GM12878 (cell line): ENCODE results near the gene CDC27. TPM values are rescaled to one million over a fixed set of nuclear protein-coding genes. Genes with fewer than 3 reads are reported as not detected.

Experiments used
- ATAC-seq: fragments of 200-7000 bp; cut with Tn5 transposase; 3 replicates; pipeline ENCODE4 v1.9.1; 2020; ENCODE audit warnings: mild to moderate bottlenecking, moderate library complexity
- BruUV-seq: library from RNA; stranded (reverse); fragments of 400-500 nt; replicated peaks from 2 replicates; lab custom pipeline; 2021; lab: Mats Ljungman, UMichigan
- CTCF ChIA-PET: fragments of 300-600 bp; sonication (Branson Sonifier 250); formaldehyde crosslinking; extraction: SDS; loops from one replicate; lab custom pipeline; 2021; ENCODE audit warnings: inconsistent platforms; lab: Yijun Ruan, JAX
- POLR2A ChIA-PET: fragments of 350-600 bp; formaldehyde crosslinking; extraction: SDS; loops from one replicate; lab custom pipeline; 2021; ENCODE audit warnings: inconsistent platforms; lab: Charles Lee
- RAD21 ChIA-PET: fragments of 300-600 bp; sonication (Branson Sonifier 250); formaldehyde crosslinking; loops from one replicate; lab custom pipeline; 2023; ENCODE audit warnings: antibody characterized with exemption; ENCODE audit not compliant: unreplicated experiment; lab: Charles Lee
- SMC1A ChIA-PET: fragments of 300-600 bp; sonication (Branson Sonifier 250); formaldehyde crosslinking; loops from one replicate; lab custom pipeline; 2023; ENCODE audit not compliant: unreplicated experiment, uncharacterized antibody; lab: Charles Lee
- DNase-seq: peaks from one replicate; pipeline ENCODE4 v3.0.0-alpha.2; 2011; ENCODE audit warnings: low read depth, low spot score
- FAIRE-seq: peaks from 3 replicates; lab custom pipeline; 2011; peaks lifted over from hg19 to GRCh38; lab: Jason Lieb, UNC
- H2AFZ ChIP-seq: 2 replicates; pipeline ENCODE4 v1.6.0; 2011; ENCODE audit warnings: low read depth, low read length, control low read depth; ENCODE audit not compliant: control insufficient read depth
- H3K27ac ChIP-seq: 2 replicates; pipeline ENCODE4 v1.5.1; 2011; ENCODE audit warnings: control low read depth; ENCODE audit not compliant: control insufficient read depth, insufficient read depth
- H3K27me3 ChIP-seq, 2 experiments: replicated peaks in 1 of 2; 2 replicates each; pipeline versions ENCODE4 v1.6.0 to v1.6.1; 2011; ENCODE audit warnings: low read length in 1 of 2; ENCODE audit not compliant: control insufficient read depth in 2 of 2, insufficient read depth in 2 of 2
- H3K36me3 ChIP-seq, 2 experiments: 2 replicates each; pipeline ENCODE4 v1.5.1; 2011; ENCODE audit warnings: low read length in 1 of 2; ENCODE audit not compliant: control insufficient read depth in 2 of 2, insufficient read depth in 2 of 2
- H3K4me1 ChIP-seq: 2 replicates; pipeline ENCODE4 v1.6.1; 2011; ENCODE audit warnings: mild to moderate bottlenecking, low read length, moderate library complexity, mixed read lengths; ENCODE audit not compliant: control insufficient read depth, insufficient read depth
- H3K4me2 ChIP-seq: 2 replicates; pipeline ENCODE4 v1.6.0; 2011; ENCODE audit warnings: control low read depth; ENCODE audit not compliant: control insufficient read depth, insufficient read depth
- H3K4me3 ChIP-seq: fragments of 200-600 bp; sonication (generic); 2 replicates; pipeline ENCODE4 v1.5.1; 2016
- H3K79me2 ChIP-seq: 2 replicates; pipeline ENCODE4 v1.6.0; 2011; ENCODE audit warnings: low read length; ENCODE audit not compliant: control insufficient read depth, insufficient read depth
- H3K9ac ChIP-seq: 2 replicates; pipeline ENCODE4 v1.8.0; 2011; ENCODE audit warnings: low read length, control low read depth, mixed read lengths; ENCODE audit not compliant: control insufficient read depth, insufficient read depth
- H3K9me3 ChIP-seq: replicated peaks from 3 replicates; pipeline ENCODE4 v1.5.1; 2011; ENCODE audit warnings: mild to moderate bottlenecking, low read length; ENCODE audit not compliant: control insufficient read depth, insufficient read depth
- H4K20me1 ChIP-seq: 2 replicates; pipeline ENCODE4 v1.6.0; 2011; ENCODE audit not compliant: control insufficient read depth, insufficient read depth
- HDAC6 ChIP-seq: fragments of 200-600 bp; sonication (generic); IDR thresholded peaks from one replicate; pipeline ENCODE4 v1.8.0; 2017; ENCODE audit warnings: antibody characterized with exemption; ENCODE audit not compliant: unreplicated experiment
- MXI1 ChIP-seq: fragments of 150-350 bp; IDR thresholded peaks from 2 replicates; pipeline ENCODE4 v1.6.1; 2011; ENCODE audit warnings: low read depth, mild to moderate bottlenecking, inconsistent platforms, low read length, improper control_type of control experiment
- PAX8 ChIP-seq: fragments of 450-650 bp; IDR thresholded peaks from 2 replicates; pipeline ENCODE4 v1.6.1; 2017; ENCODE audit warnings: mild to moderate bottlenecking, moderate library complexity
- RBBP5 ChIP-seq: fragments of 200-600 bp; sonication (generic); conservative IDR thresholded peaks from 2 replicates; pipeline ENCODE4 v1.6.1; 2016
- SIN3A ChIP-seq: IDR thresholded peaks from 2 replicates; pipeline ENCODE4 v1.6.1; 2012; ENCODE audit warnings: low read depth, low read length, improper control_type of control experiment
- SMAD5 ChIP-seq: IDR thresholded peaks from 2 replicates; pipeline ENCODE4 v1.6.1; 2016; ENCODE audit warnings: antibody characterized with exemption, low read depth
- SMC3 ChIP-seq: IDR thresholded peaks from 2 replicates; pipeline ENCODE4 v1.6.1; 2011; ENCODE audit warnings: low read length, improper control_type of control experiment, borderline replicate concordance
- SREBF1 ChIP-seq: IDR thresholded peaks from 2 replicates; pipeline ENCODE4 v1.6.1; 2012; ENCODE audit warnings: mild to moderate bottlenecking, low read length
- WGBS: methylation state at CpG from one replicate; pipeline ENCODE4 v1.1.6; 2016; ENCODE audit warnings: low lambda C conversion rate; ENCODE audit not compliant: insufficient replicate concordance, insufficient coverage; ENCODE audit errors: missing lambda C conversion rate; 5-methylcytosine and 5-hydroxymethylcytosine counted together
- in situ Hi-C: fragments of 300-500 bp; cut with MboI; formaldehyde crosslinking; loops from 9 replicates; pipeline ENCODE4 v1.14.3; 2018; ENCODE audit warnings: mixed read lengths
- intact Hi-C: fragments of 100-400 bp; cut with micrococcal nuclease; formaldehyde crosslinking; loops from one replicate; pipeline ENCODE4 v1.14.2; 2022; ENCODE audit not compliant: unreplicated experiment
- polyA plus RNA-seq, 11 experiments: library from polyadenylated mRNA; depleted of rRNA in 4 of 11; unstranded in 6 of 11; stranded (reverse) in 5 of 11; fragments of >200 nt; fragmentation: Nextera tagmentation in 4 of 11; fragmentation: Illumina TruSeq in 1 of 11; extraction: Ambion mirVana in 4 of 11; extraction: Trizol in 1 of 11; gene quantifications; 1 replicate in 1 of 11; 2 replicates in 10 of 11; pipeline versions ENCODE4 v1.2.1 to v1.2.3, GENCODE V29; 2011 to 2016; ENCODE audit warnings: inconsistent platforms in 2 of 11, missing spikeins in 2 of 11, low read depth in 1 of 11
- total RNA-seq, 4 experiments: library from RNA; depleted of rRNA in 3 of 4; stranded (reverse); fragments of >200 nt in 3 of 4; fragmentation: Illumina TruSeq in 1 of 4; extraction: Trizol in 1 of 4; gene quantifications; 2 replicates each; pipeline versions ENCODE4 v1.2.1 to v1.2.3, GENCODE V29; 2013 to 2021
- TF ChIP-seq, protein P1 (sequence below): IDR thresholded peaks from 2 replicates; pipeline ENCODE4 v1.6.1; 2012; ENCODE audit warnings: low read depth, low read length, improper control_type of control experiment
- TF ChIP-seq, protein P2 (sequence below): fragments of 450-650 bp; IDR thresholded peaks from 2 replicates; pipeline ENCODE4 v1.6.1; 2018; ENCODE audit warnings: borderline replicate concordance, mild to moderate bottlenecking; ENCODE audit not compliant: partially characterized antibody

The CDC27 gene
- total and polyA plus RNA-seq, 10 of the 15 experiments (the other 5 are each of a cell fraction or from before 2014, with no cell fraction given), result 23.2 to 138 (median 97.8) TPM

DNA sequence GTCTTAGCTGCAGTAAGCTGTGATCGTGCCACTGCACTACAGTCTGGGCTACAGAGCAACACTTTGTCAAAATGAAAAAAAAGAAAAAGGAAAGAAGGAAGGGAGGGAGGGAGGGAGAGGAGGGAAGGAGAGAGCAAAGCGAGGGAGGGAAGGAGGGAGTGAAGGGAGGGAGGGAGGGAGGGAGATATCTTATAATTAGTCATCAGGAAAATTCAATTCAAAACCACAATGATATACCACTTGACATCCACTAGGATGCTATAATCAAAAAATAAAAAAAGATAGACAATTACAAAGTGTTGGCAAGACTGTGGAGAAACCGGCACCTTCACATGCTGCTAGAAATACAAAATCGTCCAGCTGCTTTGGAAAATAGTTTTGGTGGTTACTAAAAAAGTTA is 93.8 kb downstream of the CDC27 start:
- Histone ChIP-seq H3K36me3 (no peaks in the 10 kb centered on the region), H3K9me3 (no peaks in the 10 kb centered on the region; the same call in 2 of the 3 replicates), H2AFZ (no peak overlapping the region), H3K27me3 (no peaks in the 10 kb centered on the region), H3K4me2 (no peak overlapping the region), H3K9ac (no peak overlapping the region), H3K79me2 (peaks cover 24% of the 10 kb centered on the region), H3K4me3 (no peak overlapping the region), H3K27ac (no peak overlapping the region), H3K4me1 (peaks cover 8% of the 10 kb centered on the region; the same call in 1 of the 2 replicates), H4K20me1 (no peaks in the 10 kb centered on the region)
- no TSS peak for BruUV-seq
- RAD21 ChIA-PET, result no interaction called here
- FAIRE-seq (no peak), ATAC-seq (no peak), DNase-seq (no peak)
- 95% methylated on average over 3 of the region's 4 CpGs for WGBS
- CTCF ChIA-PET, result no interaction called here
- intact Hi-C loops, result no loop called here
- SMC1A ChIA-PET, result no interaction called here
- no peak for TF ChIP-seq MXI1
- TF ChIP-seq, protein P1, sequence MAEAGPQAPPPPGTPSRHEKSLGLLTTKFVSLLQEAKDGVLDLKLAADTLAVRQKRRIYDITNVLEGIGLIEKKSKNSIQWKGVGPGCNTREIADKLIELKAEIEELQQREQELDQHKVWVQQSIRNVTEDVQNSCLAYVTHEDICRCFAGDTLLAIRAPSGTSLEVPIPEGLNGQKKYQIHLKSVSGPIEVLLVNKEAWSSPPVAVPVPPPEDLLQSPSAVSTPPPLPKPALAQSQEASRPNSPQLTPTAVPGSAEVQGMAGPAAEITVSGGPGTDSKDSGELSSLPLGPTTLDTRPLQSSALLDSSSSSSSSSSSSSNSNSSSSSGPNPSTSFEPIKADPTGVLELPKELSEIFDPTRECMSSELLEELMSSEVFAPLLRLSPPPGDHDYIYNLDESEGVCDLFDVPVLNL, result no peak
- TF ChIP-seq SREBF1, result no peak
- TF ChIP-seq, protein P2, sequence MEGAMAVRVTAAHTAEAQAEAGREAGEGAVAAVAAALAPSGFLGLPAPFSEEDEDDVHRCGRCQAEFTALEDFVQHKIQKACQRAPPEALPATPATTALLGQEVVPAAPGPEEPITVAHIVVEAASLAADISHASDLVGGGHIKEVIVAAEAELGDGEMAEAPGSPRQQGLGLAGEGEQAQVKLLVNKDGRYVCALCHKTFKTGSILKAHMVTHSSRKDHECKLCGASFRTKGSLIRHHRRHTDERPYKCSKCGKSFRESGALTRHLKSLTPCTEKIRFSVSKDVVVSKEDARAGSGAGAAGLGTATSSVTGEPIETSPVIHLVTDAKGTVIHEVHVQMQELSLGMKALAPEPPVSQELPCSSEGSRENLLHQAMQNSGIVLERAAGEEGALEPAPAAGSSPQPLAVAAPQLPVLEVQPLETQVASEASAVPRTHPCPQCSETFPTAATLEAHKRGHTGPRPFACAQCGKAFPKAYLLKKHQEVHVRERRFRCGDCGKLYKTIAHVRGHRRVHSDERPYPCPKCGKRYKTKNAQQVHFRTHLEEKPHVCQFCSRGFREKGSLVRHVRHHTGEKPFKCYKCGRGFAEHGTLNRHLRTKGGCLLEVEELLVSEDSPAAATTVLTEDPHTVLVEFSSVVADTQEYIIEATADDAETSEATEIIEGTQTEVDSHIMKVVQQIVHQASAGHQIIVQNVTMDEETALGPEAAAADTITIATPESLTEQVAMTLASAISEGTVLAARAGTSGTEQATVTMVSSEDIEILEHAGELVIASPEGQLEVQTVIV, result no peak
- no peak for TF ChIP-seq PAX8
- no peak for TF ChIP-seq HDAC6
- no peak for TF ChIP-seq SMC3
- no peak for TF ChIP-seq SMAD5
- TF ChIP-seq SIN3A, result no peak
- no peak for TF ChIP-seq RBBP5
- in situ Hi-C loops, result no loop called here
- POLR2A ChIA-PET, result no interaction called here
